K562 (cell line): ENCODE data around the gene SFI1. TPM values are rescaled to one million over a fixed set of nuclear protein-coding genes. Genes with fewer than 3 reads are reported as not detected.

ENCODE experiments used
- AFF4 ChIP-seq: sonication (generic); formaldehyde crosslinking; IDR thresholded peaks from 2 replicates; pipeline ENCODE4 v1.8.0; 2023; ENCODE audit warnings: mild to moderate bottlenecking, missing genetic modification reagents
- ARID4B ChIP-seq: sonication (generic); formaldehyde crosslinking; IDR thresholded peaks from 2 replicates; pipeline ENCODE4 v1.8.0; 2022; ENCODE audit warnings: mild to moderate bottlenecking, missing genetic modification reagents
- CAMTA2 ChIP-seq: fragments of 250-450 bp; sonication (Bioruptor Pico); conservative IDR thresholded peaks from 2 replicates; pipeline ENCODE4 v1.5.1; 2022
- CHD4 ChIP-seq: fragments of 200-600 bp; sonication (generic); IDR thresholded peaks from 3 replicates; pipeline ENCODE4 v1.6.1; 2012; ENCODE audit warnings: low read depth, mild to moderate bottlenecking, mixed read lengths, low read length, inconsistent platforms; ENCODE audit not compliant: insufficient read depth, insufficient replicate concordance, poor library complexity, severe bottlenecking
- FOXA1 ChIP-seq: fragments of 450-650 bp; IDR thresholded peaks from 2 replicates; pipeline ENCODE4 v1.6.1; 2016; ENCODE audit warnings: mild to moderate bottlenecking, borderline replicate concordance
- LCOR ChIP-seq: sonication (generic); formaldehyde crosslinking; IDR thresholded peaks from 2 replicates; pipeline ENCODE4 v1.8.0; 2022; ENCODE audit warnings: mild to moderate bottlenecking, missing genetic modification reagents
- MCM3 ChIP-seq: fragments of 450-650 bp; IDR thresholded peaks from 2 replicates; pipeline ENCODE4 v1.6.1; 2016
- PBX2 ChIP-seq, 2 experiments: IDR thresholded peaks in 1 of 2; conservative IDR thresholded peaks in 1 of 2; 2 replicates each; pipeline ENCODE4 v1.6.1; 2016; ENCODE audit warnings: low read depth in 2 of 2, mild to moderate bottlenecking in 1 of 2, missing compliant biosample characterization in 1 of 2, missing genetic modification characterization in 1 of 2, moderate library complexity in 1 of 2
- SREBF1 ChIP-seq: fragments of 150-350 bp; IDR thresholded peaks from 2 replicates; pipeline ENCODE4 v1.6.1; 2014; ENCODE audit warnings: antibody characterized with exemption, low read depth, low read length, borderline replicate concordance
- ZNF280B ChIP-seq: fragments of 250-450 bp; sonication (Bioruptor Pico); IDR thresholded peaks from 2 replicates; pipeline ENCODE4 v1.5.1; 2021; ENCODE audit warnings: mild to moderate bottlenecking
- ZNF511 ChIP-seq: sonication (generic); formaldehyde crosslinking; IDR thresholded peaks from 2 replicates; pipeline ENCODE4 v1.8.0; 2022; ENCODE audit warnings: mild to moderate bottlenecking, missing genetic modification reagents
- ZNF586 ChIP-seq: fragments of 450-650 bp; formaldehyde crosslinking; conservative IDR thresholded peaks from 2 replicates; pipeline ENCODE4 v1.4.0; 2020; ENCODE audit warnings: mild to moderate bottlenecking, moderate library complexity
- ZNF589 ChIP-seq: fragments of 200-800 bp; sonication (Bioruptor generic); IDR thresholded peaks from 2 replicates; pipeline ENCODE4 v1.6.1; 2016; ENCODE audit warnings: low read depth, missing genetic modification characterization, missing compliant biosample characterization
- ZSCAN29 ChIP-seq: fragments of 450-650 bp; IDR thresholded peaks from 2 replicates; pipeline ENCODE4 v1.6.1; 2017
- polyA plus RNA-seq, 8 experiments: library from polyadenylated mRNA; depleted of rRNA in 4 of 8; stranded (reverse) in 5 of 8; unstranded in 3 of 8; fragments of >200 nt; fragmentation: Nextera tagmentation in 2 of 8; fragmentation: Illumina TruSeq in 1 of 8; extraction: Ambion mirVana in 2 of 8; extraction: Trizol in 1 of 8; gene quantifications; 2 replicates each; pipeline versions ENCODE4 v1.2.1 to v1.2.3, GENCODE V29; 2011 to 2014; ENCODE audit warnings: inconsistent platforms in 1 of 8, missing spikeins in 1 of 8
- total RNA-seq, 7 experiments: library from RNA; depleted of rRNA in 6 of 7; stranded (reverse); fragments of >200 nt in 6 of 7; fragmentation: Illumina TruSeq in 2 of 7; extraction: Trizol in 2 of 7; gene quantifications; 2 replicates each; pipeline versions ENCODE4 v1.2.1 to v1.2.3, GENCODE V29; 2011 to 2021; ENCODE audit warnings: low replicate concordance in 1 of 7

SFI1 gene
- total and polyA plus RNA-seq, 9 of the 15 experiments (the other 6 are each of a cell fraction or from before 2014, with no cell fraction given) = 3.0 to 25.6 (median 14.1) TPM

- no peak for TF ChIP-seq AFF4
- TF ChIP-seq LCOR (CRISPR knock-in tag) = no peak
- TF ChIP-seq SREBF1 = no peak
- TF ChIP-seq PBX2 (CRISPR knock-in tag; IDR thresholded peaks at IDR 0.05; ENCODE audit: low read depth) = no peak
- TF ChIP-seq PBX2 (tag; conservative IDR thresholded peaks at IDR 0.05; ENCODE audit: low read depth) = no peak
- TF ChIP-seq FOXA1 = no peak
- no peak for TF ChIP-seq ZNF511
- TF ChIP-seq CAMTA2 (CRISPR knock-in tag) = no peak
- no peak for TF ChIP-seq MCM3
- no peak for TF ChIP-seq ZNF589 (CRISPR knock-in tag)
- no peak for TF ChIP-seq ZSCAN29
- TF ChIP-seq CHD4 = no peak
- no peak for TF ChIP-seq ARID4B
- TF ChIP-seq ZNF586 (CRISPR knock-in tag) = no peak
- TF ChIP-seq ZNF280B (CRISPR knock-in tag) = no peak
These were observed 54.6 kb downstream of the SFI1 start (continued) for GRCh38 chr22:31550871-31551370.
